ENCODE results near the gene HTRA3.

The HTRA3 gene

GRCh38 chr4:8234715-8235114 is 34.8 kb upstream of the HTRA3 start:
- DNase-seq (ENCODE audit: low read depth in 2 of 2) = no peak

- DNase-seq (ENCODE audit: low read depth in 2 of 2) = no peak
Measured at GRCh38 chr4:8235224-8235623, 34.3 kb upstream of the HTRA3 start.

GRCh38 chr4:8235686-8236085 is 33.9 kb upstream of the HTRA3 start:
- DNase-seq (ENCODE audit: low read depth in 2 of 2) = no peak

- DNase-seq (ENCODE audit: low read depth in 2 of 2) = no peak
Measured at GRCh38 chr4:8236106-8236919, 33.2 kb upstream of the HTRA3 start.

DNA sequence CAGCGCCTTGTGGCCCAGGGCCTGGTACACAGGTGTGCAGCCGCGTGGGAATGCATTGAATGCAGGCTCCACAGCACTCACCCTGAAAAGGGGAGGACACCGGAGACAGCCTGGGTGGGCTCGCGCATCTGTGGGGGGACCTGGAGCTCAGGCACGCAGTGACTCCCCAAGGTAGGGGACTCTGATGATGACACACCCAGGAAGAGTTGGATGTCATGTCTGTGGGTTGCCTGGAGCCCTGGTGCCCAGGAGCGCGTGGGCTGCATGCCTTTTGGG is 32.7 kb upstream of the HTRA3 start:
- no peak for DNase-seq (ENCODE audit: low read depth in 2 of 2)

DNA sequence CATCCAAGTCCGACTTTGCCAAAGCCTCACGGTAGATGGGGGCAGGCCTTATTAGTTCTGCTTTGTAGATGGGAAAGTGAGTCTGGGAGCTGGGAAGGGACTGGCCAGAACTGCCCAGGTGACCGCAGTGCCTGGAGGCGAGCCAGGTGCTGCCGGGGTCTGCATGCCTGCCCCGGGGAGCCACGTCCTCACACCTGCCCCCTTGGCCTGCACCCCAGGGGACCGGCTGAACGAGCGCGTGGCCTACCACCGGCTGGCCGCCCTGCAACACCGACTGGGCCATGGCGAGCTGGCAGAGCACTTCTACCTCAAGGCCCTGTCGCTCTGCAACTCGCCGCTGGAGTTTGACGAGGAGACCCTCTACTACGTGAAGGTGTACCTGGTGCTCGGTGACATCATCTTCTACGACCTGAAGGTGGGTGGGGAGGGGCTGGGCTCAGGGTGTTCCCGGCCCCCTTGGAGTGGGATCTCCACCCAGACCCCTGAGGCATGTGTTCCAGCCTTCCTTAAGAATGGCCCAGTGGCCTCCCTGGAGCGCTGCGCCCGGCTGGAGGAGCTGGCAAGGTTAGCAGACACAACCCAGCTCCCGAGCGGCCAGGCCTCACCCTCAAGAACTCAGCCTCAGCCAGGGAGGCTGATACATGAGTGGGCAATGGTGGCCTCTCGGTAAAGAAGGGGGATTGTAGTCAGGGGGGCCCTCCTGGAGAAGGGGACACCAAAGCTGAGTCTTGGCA is 32.1 kb upstream of the HTRA3 start:
- DNase-seq (ENCODE audit: low read depth in 2 of 2) = no peak

DNA sequence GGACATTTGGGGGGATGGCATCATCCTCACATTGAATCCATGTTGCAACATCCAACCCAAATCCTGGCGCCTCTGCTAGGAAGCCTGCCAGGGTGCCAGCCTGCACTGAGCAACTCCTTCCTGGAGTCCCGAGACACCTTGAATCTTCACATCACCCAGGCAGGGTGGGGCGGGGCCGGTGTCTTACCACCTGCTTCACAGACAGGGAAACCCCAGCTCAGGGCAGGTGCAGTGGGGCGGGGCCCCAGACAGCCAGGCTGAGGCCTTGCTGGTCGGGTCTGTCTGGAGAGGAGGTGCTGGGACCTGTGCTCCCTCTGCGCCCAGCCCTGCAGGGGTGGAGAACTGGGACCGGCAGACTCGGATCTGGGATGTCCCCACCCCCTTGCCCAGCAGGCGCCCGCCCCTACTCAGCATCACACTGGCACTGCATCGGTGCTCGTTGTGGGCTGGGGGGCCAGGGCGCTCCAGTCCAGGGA is 31.5 kb upstream of the HTRA3 start:
- no peak for DNase-seq (ENCODE audit: low read depth in 2 of 2)

- no peak for DNase-seq (ENCODE audit: low read depth in 2 of 2)
Measured at GRCh38 chr4:8238515-8239053, 31.0 kb upstream of the HTRA3 start.

DNA sequence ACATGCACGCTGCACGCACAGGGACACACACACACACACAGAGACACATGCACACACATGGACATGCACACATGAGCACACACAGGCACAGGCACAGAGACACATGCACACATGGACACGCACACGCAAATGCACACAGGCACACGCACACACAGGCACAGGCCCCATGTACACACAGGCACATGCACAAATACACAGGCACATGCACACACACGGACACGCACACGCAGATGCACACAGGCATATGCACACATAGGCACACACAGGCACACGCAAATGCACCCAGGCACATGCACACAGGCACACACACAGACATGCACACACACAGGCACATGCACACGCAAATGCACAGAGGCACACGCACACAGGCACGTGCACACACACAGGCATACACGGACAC is 30.3 kb upstream of the HTRA3 start:
- no peak for DNase-seq (ENCODE audit: low read depth in 2 of 2)

GRCh38 chr4:8239661-8240060 is 29.9 kb upstream of the HTRA3 start:
- no peak for DNase-seq (ENCODE audit: low read depth in 2 of 2)

- no peak for DNase-seq (ENCODE audit: low read depth in 2 of 2)
Measured at GRCh38 chr4:8240211-8241041, 29.1 kb upstream of the HTRA3 start.

GRCh38 chr4:8241211-8241779 is 28.3 kb upstream of the HTRA3 start:
- DNase-seq (ENCODE audit: low read depth in 2 of 2) = no peak

GRCh38 chr4:8241895-8242696 is 27.5 kb upstream of the HTRA3 start:
- DNase-seq (ENCODE audit: low read depth in 2 of 2) = peak; percentile 60 to 66

DNA sequence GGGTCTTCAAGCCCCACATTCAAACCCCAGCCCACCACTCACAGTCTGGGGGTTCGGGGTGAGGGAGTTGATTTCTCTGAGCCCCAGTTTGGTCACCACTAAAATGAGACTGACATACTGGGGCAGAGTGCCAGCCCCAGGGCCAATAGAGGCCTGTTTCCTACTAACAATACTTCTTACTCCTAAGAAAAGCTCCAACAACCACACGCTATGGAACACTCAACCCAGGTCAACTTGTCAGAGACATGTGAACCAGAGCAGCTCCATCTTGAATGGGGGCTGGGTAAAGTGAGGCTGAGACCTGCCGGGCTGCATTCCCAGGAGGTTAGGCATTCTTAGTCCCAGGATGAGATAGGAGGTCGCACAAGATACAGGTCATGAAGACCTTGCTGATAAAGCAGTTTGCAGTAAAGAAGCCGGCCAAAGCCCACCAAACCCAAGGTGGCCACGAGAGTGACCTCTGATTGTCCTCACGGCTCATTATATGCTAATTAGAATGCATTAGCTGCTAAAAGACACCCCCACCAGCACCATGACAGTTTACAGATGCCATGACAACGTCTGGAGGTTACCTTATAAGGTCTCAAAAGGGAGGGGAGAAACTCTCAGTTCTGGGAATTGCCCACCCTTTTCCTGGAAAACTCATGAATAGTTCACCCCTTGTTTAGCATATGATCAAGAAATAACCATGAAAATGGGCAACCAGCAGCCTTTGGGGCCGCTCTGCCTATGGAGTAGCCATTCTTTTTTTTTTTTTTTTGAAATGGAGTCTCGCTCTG is 26.6 kb upstream of the HTRA3 start:
- no peak for DNase-seq (ENCODE audit: low read depth in 2 of 2)

DNA sequence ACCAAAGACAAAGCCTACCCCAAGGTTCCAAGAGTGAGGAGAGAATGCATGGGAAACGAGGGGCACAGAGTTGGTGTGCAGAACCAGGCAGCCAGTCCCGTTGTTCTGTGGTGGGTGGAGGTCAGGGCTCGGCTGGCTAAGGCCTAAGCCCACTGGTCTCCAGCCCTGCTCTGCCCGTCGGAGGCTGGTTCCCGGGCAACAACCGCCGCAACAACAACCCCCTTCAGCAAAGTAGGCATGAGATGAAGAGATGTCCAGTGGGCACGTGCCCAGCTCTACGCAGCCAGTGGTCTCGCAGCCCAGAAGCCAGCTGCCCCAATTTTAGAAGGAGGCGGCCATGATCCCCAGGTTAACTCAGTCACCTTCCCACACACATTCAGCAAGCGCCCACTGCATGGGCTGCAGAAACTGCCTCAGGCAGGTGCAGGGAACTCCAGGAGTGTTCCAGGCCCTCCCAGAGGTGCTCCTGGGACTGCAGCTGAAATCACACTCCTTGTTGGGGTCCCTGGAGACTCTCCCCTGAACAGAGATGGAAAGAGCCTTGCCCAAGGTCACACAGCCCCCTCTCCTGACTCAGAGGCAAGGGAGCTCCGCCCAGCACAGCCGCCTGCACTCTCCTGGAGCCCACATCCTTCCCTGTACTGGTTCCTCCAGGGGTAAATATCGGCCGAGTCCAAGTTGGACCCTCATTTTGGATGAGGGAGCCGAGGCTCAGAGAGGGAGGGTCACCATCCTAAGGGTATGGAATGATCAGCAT is 25.4 kb upstream of the HTRA3 start:
- no peak for DNase-seq (ENCODE audit: low read depth in 2 of 2)

DNA sequence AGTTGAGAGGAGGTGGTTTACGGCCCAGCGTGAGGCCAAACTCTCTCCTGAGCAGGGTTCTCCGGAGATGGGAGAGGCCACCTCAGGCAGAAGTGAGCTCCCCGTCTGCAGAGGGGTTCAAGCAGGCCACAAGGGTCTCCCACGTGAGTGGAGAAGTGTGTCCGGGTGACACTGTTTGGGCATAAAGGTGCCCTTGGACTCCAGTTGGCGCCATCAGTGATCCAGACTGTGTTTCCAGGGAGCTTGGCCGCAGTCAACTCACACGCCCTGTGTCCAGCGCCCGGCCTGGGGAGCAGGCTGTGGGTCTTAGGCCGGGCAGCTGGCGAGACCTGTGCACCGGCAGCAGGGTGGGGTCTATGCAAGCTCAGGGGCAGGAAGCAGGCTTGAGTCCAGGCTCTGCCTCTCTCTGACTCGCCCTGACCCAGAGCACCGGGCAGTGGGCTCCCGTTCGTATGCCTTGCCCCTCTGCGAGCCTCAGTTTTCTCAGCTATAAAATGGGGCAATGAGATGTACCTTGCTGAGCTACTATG is 24.6 kb upstream of the HTRA3 start:
- DNase-seq (ENCODE audit: low read depth in 2 of 2) = no peak

DNA sequence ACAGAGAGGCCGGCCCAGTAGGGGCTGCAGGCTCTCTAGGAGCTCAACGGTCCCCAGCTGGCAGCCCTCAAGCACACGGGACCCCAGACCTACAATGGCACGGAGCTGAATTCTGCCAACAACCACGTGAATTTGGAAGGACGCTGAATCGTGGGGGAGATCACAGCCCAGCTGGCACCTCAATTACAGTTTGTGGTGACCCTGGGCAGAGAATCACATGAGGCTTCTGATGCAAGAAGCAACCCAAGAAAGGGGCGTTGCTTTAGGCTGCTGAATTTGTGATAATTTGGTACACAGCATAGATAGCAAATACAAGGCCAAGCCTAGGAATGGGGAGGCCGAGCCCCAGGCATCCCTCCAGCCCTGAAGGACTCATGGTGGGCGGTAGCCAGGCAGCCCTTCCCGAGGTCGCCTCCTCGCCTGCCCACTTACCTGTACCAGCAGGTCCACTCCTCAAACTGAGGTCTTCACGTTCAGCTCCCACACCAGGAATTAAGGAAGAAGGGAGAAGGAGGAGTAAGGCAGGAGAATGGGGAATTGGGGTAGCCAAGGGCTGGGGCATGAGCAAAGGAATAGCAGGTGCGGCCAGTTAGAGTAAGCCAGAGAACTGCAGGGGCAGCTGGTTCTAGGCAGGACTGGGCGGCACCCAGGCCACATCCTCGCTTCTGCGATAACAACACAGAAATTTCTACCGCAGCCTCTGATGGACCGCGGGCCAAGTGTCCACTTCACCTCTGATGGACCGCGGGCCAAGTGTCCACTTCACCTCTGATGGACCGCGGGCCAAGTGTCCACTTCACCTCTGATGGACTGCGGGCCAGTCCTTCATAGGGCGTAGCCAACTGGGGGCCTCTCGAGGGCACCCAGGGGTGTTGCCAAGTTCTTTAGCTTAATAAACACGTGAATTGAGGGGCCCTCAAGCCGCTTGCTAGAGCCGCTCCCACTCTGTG is 23.4 kb upstream of the HTRA3 start:
- no peak for DNase-seq (ENCODE audit: low read depth in 2 of 2)

Data from stimulated activated CD8-positive, alpha-beta memory T cell treated with anti-CD3 and anti-CD28 coated beads, Interleukin-15, amount 100 ng/mL, for 48 hours (primary cell).